ENCODE results near the gene THEMIS. TPM values are rescaled to one million over a fixed set of nuclear protein-coding genes. Genes with fewer than 3 reads are reported as not detected.

Gene THEMIS
- total RNA-seq, 2 donors from 2014 or later: 0.40 to 1.6 TPM

DNA sequence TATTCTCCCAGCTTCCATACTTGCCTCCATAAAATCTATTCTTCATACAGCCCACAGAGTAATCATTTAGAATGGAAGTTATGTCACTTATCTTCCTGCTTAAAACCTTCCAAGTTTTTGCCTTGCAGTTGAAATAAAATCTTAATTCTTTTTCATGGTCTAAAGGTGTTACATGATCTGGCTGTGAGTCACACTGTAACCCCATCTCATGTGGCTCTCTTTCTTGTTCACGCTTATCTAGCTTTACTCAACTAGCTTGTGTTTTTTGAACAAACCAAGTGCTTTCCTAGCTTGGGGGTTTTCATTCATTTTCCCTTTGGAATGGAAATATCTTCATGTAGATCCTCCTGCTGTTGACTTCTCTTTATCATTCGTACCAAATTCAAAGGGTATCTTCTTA is 23.6 kb upstream of the THEMIS start:
- no peaks in the 10 kb centered on the region for H3K9me3 ChIP-seq
- H3K27me3 ChIP-seq (replicated peaks; ENCODE audit: insufficient read depth): no peaks in the 10 kb centered on the region
- H3K27ac ChIP-seq: no peak overlapping the region
- intact Hi-C loops (cut with DNase I): no loop called here
- no peak overlapping the region for H3K4me3 ChIP-seq
- TF ChIP-seq POLR2AphosphoS5 (IDR thresholded peaks at IDR 0.05): no peak
- TF ChIP-seq POLR2A (IDR thresholded peaks at IDR 0.05): no peak
- no peak for TF ChIP-seq CTCF (IDR thresholded peaks at IDR 0.05)
- DNase-seq (ENCODE audit: low spot score): no peak
- WGBS: 97% methylated on average over 2 of the region's 2 CpGs
- H3K36me3 ChIP-seq: no peaks in the 10 kb centered on the region
- H3K4me1 ChIP-seq (replicated peaks): no peaks in the 10 kb centered on the region

- Histone ChIP-seq H3K9me3 (no peaks in the 10 kb centered on the region), H3K36me3 (no peaks in the 10 kb centered on the region), H3K27ac (no peak overlapping the region), H3K4me1 (replicated peaks) (no peaks in the 10 kb centered on the region), H3K27me3 (replicated peaks; ENCODE audit: insufficient read depth) (no peaks in the 10 kb centered on the region), H3K4me3 (no peak overlapping the region)
- intact Hi-C loops (cut with DNase I): no loop called here
- TF ChIP-seq POLR2A (IDR thresholded peaks at IDR 0.05): no peak
- TF ChIP-seq CTCF (IDR thresholded peaks at IDR 0.05): no peak
- no peak for TF ChIP-seq POLR2AphosphoS5 (IDR thresholded peaks at IDR 0.05)
- DNase-seq (ENCODE audit: low spot score): no peak
These were observed 23.2 kb upstream of the THEMIS start for GRCh38 chr6:127924031-127924430.

- TF ChIP-seq POLR2AphosphoS5 (IDR thresholded peaks at IDR 0.05): no peak
- TF ChIP-seq CTCF (IDR thresholded peaks at IDR 0.05): no peak
- TF ChIP-seq POLR2A (IDR thresholded peaks at IDR 0.05): no peak
- 64% methylated on average over 2 of the region's 2 CpGs for WGBS
- no peaks in the 10 kb centered on the region for H3K4me1 ChIP-seq (replicated peaks)
- H3K27me3 ChIP-seq (replicated peaks; ENCODE audit: insufficient read depth): no peaks in the 10 kb centered on the region
- no peak overlapping the region for H3K27ac ChIP-seq
- no peak for DNase-seq (ENCODE audit: low spot score)
- no peak overlapping the region for H3K4me3 ChIP-seq
- no peaks in the 10 kb centered on the region for H3K9me3 ChIP-seq
- intact Hi-C loops (cut with DNase I): no loop called here
- H3K36me3 ChIP-seq: no peaks in the 10 kb centered on the region
These were observed 22.3 kb upstream of the THEMIS start for GRCh38 chr6:127923135-127923534.

GRCh38 chr6:127921982-127922381 is 21.1 kb upstream of the THEMIS start:
- Histone ChIP-seq H3K27ac (no peak overlapping the region), H3K9me3 (no peaks in the 10 kb centered on the region), H3K36me3 (no peaks in the 10 kb centered on the region), H3K4me3 (no peak overlapping the region), H3K4me1 (replicated peaks) (no peaks in the 10 kb centered on the region), H3K27me3 (replicated peaks; ENCODE audit: insufficient read depth) (no peaks in the 10 kb centered on the region)
- TF ChIP-seq POLR2A (IDR thresholded peaks at IDR 0.05): no peak
- TF ChIP-seq POLR2AphosphoS5 (IDR thresholded peaks at IDR 0.05): no peak
- TF ChIP-seq CTCF (IDR thresholded peaks at IDR 0.05): no peak
- DNase-seq (ENCODE audit: low spot score): no peak
- WGBS: 89% methylated on average over 6 of the region's 6 CpGs
- intact Hi-C loops (cut with DNase I): no loop called here

DNA sequence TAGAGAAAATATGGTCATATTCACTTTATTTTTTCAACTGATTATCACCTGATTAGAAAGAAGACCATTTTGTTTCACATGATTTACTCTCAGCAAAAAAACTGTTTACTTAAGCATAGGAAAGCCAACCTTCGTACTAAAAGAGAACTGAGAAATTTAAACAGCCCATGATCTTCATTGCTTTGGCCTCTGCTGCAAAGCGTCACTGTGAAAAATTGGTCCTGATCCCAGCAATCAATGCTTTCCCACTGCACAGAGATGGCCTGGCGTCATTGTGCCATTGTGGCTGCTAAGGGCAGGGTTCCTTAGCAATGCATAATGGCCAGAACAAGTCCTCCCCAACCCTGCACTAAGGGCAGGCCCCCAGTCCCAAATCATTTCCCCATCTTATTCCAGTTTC is 19.9 kb upstream of the THEMIS start:
- Histone ChIP-seq H3K27ac (no peak overlapping the region), H3K4me1 (replicated peaks) (no peaks in the 10 kb centered on the region), H3K36me3 (no peaks in the 10 kb centered on the region), H3K9me3 (no peaks in the 10 kb centered on the region), H3K27me3 (replicated peaks; ENCODE audit: insufficient read depth) (no peaks in the 10 kb centered on the region), H3K4me3 (no peak overlapping the region)
- DNase-seq (ENCODE audit: low spot score): no peak
- intact Hi-C loops (cut with DNase I): no loop called here
- 42% methylated on average over 3 of the region's 3 CpGs for WGBS
- TF ChIP-seq POLR2AphosphoS5 (IDR thresholded peaks at IDR 0.05) (no peak), POLR2A (IDR thresholded peaks at IDR 0.05) (no peak), CTCF (IDR thresholded peaks at IDR 0.05) (no peak)

All from prostate gland (tissue), 2 donors.